ENCODE measurements around the gene HFM1. TPM values are rescaled to one million over a fixed set of nuclear protein-coding genes. Genes with fewer than 3 reads are reported as not detected.

Gene HFM1
- total RNA-seq, 2 donors from 2014 or later, result not detected

DNA sequence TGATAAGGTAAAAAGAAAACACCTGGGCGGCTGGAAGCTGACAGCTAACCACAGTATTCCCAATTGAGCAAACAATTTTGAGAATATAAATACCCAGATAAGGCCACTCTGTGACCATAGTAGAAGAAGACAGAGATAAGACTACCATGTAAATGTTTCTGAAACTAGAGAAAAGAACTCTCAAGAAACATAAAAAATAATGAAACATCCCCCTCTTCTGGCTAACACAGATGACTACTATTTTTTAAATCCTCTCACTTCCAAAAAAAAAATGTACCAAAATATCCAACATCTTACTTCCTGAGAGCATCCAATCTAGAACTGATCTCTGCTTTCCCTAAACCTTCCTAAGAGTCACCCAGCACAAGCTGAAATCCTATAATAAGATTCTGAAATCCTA, 125.9 kb downstream of the HFM1 start:
- no peaks in the 10 kb centered on the region for H3K36me3 Mint-ChIP-seq (ENCODE audit: insufficient read depth in 2 of 2)
- no peak for DNase-seq
- H3K4me3 Mint-ChIP-seq, result no peak overlapping the region
- H3K4me1 Mint-ChIP-seq (ENCODE audit: low read depth), result no peaks in the 10 kb centered on the region
- H3K27me3 Mint-ChIP-seq (ENCODE audit: low read depth), result peaks cover 6% of the 10 kb centered on the region
- no peak for ATAC-seq (replicated peaks in 1 of 2)
- H3K27ac Mint-ChIP-seq, result no peak overlapping the region
- no peaks in the 10 kb centered on the region for H3K9me3 Mint-ChIP-seq

DNA sequence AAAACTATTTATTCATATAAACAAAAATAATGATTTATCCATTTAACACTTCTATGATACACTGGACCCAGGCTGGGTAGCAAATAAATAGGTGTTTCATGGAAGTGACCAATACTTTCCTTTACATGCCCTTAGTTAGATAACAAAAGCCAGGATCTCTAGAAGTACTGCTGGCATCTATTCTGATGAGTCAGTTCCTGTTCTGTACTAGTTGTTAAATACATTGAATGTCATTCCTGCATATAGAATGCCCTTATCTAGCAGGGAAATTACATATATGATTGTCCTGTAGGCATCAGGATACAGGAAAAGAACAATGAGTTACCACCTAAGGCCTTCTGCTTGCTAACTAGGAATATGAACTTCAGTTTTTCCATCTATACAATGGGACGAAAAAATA, 130.8 kb downstream of the HFM1 start:
- ATAC-seq (replicated peaks in 1 of 2), result no peak
- no peaks in the 10 kb centered on the region for H3K4me1 Mint-ChIP-seq (ENCODE audit: low read depth)
- no peak overlapping the region for H3K27ac Mint-ChIP-seq
- no peaks in the 10 kb centered on the region for H3K36me3 Mint-ChIP-seq (ENCODE audit: insufficient read depth in 2 of 2)
- DNase-seq, result no peak
- H3K4me3 Mint-ChIP-seq, result no peak overlapping the region
- H3K9me3 Mint-ChIP-seq, result no peaks in the 10 kb centered on the region
- no peaks in the 10 kb centered on the region for H3K27me3 Mint-ChIP-seq (ENCODE audit: low read depth)

DNA sequence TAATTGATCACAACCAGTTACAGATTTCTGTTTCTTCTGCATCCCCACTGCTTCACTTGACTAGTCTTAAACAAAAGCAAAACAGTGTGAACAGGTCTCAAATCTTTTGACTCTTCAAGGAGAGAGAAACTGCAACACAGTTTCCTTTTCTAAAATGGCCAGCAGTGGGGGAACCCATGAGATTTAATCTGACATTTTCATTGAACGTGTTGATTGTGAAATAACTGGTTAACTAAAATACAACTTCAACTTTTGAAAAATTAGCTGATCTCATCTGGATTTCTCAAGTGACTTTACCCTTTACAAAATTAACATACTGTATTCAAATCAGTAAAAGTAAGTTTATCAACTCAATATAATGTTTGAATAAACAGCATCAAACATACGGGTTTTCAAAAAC, 143.0 kb downstream of the HFM1 start:
- H3K4me3 Mint-ChIP-seq, result no peak overlapping the region
- no peaks in the 10 kb centered on the region for H3K4me1 Mint-ChIP-seq (ENCODE audit: low read depth)
- H3K27me3 Mint-ChIP-seq (ENCODE audit: low read depth), result peaks cover 12% of the 10 kb centered on the region
- no peak for DNase-seq
- no peak overlapping the region for H3K27ac Mint-ChIP-seq
- peaks cover 0 to 1% of the 10 kb centered on the region in 2 donors for H3K9me3 Mint-ChIP-seq
- no peak for ATAC-seq (replicated peaks in 1 of 2)
- H3K36me3 Mint-ChIP-seq (ENCODE audit: insufficient read depth in 2 of 2), result no peaks in the 10 kb centered on the region

DNA sequence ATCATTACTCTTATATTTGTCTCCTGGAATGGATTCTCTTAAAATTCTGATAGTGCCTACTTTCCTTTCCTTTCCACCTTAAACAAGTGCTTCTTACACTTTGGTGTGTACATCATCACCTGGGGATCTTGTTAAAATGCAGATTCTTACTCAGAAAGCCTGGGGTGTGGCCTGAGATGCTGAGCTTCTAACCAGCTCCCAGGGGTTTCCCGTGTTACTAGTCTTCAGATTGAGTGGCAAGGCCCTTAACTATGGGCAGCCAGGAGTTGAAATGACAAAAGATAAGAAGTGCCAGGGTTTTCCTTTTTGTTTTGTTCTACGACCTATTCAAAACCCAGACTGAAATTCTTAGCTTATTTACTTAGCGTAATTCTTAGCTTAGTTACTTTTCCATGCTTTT, 159.2 kb downstream of the HFM1 start:
- no peak overlapping the region for H3K4me3 Mint-ChIP-seq

DNA sequence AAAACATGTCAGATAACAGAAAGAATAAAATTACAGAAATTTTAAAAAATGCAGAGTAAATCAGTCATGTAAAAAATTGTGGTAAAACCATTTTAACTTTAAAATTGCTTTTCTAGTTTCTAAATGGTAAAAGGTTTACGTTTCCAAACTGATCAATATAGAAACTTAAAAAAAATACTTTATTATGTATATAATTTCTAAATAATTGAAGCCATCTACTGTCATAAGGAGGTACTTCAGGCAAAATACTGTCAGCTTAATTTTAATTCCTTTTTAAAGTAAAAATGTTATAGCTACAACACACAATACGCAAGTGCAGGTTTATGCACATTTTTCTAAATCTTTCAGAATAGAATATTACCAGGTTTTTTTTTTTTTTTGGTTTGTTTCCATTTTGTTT, 159.9 kb downstream of the HFM1 start:
- ATAC-seq (replicated peaks in 1 of 2) (no peak), DNase-seq (no peak)
- Mint-ChIP-seq H3K9me3 (no peaks in the 10 kb centered on the region), H3K27me3 (ENCODE audit: low read depth) (peaks cover 17% of the 10 kb centered on the region), H3K4me3 (no peak overlapping the region), H3K4me1 (ENCODE audit: low read depth) (no peaks in the 10 kb centered on the region), H3K27ac (no peak overlapping the region), H3K36me3 (ENCODE audit: insufficient read depth in 2 of 2) (no peaks in the 10 kb centered on the region)

More for the DNA sequence above, 159.2 kb downstream of the HFM1 start:
- no peaks in the 10 kb centered on the region for H3K9me3 Mint-ChIP-seq
- ATAC-seq (replicated peaks in 1 of 2), result no peak
- DNase-seq, result no peak
- no peaks in the 10 kb centered on the region for H3K4me1 Mint-ChIP-seq (ENCODE audit: low read depth)
- no peaks in the 10 kb centered on the region for H3K36me3 Mint-ChIP-seq (ENCODE audit: insufficient read depth in 2 of 2)
- H3K27me3 Mint-ChIP-seq (ENCODE audit: low read depth), result peaks cover 17% of the 10 kb centered on the region
- no peak overlapping the region for H3K27ac Mint-ChIP-seq

DNA sequence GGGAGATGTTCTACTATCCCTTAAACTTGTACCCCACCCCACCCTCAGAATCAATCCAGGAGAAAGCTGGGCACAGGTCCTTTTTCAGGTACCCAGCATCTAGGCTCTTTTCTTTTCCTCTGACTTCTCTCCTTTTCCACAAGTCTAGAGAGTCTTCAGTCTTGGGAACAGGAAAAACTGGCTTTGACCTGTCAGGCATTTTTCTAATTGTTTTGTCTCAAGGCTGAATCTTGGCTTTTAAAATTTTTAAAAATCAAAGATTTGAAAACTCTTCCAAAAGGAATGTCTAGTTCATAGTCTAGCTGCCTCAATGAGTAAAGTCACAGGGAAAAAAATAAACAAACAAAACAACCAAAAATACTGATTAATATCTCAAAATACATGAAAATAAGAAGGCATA, 161.5 kb downstream of the HFM1 start:
- peaks cover 2% of the 10 kb centered on the region for H3K27me3 Mint-ChIP-seq (ENCODE audit: low read depth)
- ATAC-seq (replicated peaks in 1 of 2), result no peak
- no peaks in the 10 kb centered on the region for H3K36me3 Mint-ChIP-seq (ENCODE audit: insufficient read depth in 2 of 2)
- no peaks in the 10 kb centered on the region for H3K4me1 Mint-ChIP-seq (ENCODE audit: low read depth)
- H3K9me3 Mint-ChIP-seq, result no peaks in the 10 kb centered on the region
- H3K4me3 Mint-ChIP-seq, result no peak overlapping the region
- H3K27ac Mint-ChIP-seq, result no peak overlapping the region
- no peak for DNase-seq

DNA sequence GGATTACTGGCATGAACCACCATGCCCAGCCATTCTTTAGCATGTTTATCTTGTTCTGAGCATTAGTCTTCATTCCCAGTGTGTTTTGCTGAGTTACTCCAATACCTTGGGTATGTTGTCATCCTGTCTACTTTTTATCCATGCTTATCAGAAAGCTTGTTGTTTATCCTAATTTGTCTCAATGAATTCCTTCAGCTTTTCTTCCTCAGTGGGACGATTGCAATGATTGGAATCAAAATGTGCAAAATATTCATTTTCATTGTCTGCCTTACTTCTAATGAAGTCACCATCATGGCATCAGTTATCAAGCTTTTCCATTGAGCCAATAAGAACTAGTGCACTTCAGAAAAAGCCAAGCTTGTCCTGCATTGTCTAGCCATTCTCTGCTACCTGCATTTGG, 170.5 kb downstream of the HFM1 start:
- ATAC-seq (replicated peaks in 1 of 2) (no peak), DNase-seq (no peak)
- H3K4me3 Mint-ChIP-seq, result no peak overlapping the region
- H3K9me3 Mint-ChIP-seq, result peaks cover 0 to 2% of the 10 kb centered on the region in 2 donors
- H3K4me1 Mint-ChIP-seq (ENCODE audit: low read depth), result no peaks in the 10 kb centered on the region
- no peak overlapping the region for H3K27ac Mint-ChIP-seq
- peaks cover 26% of the 10 kb centered on the region for H3K27me3 Mint-ChIP-seq (ENCODE audit: low read depth)
- H3K36me3 Mint-ChIP-seq (ENCODE audit: insufficient read depth in 2 of 2), result no peaks in the 10 kb centered on the region

DNA sequence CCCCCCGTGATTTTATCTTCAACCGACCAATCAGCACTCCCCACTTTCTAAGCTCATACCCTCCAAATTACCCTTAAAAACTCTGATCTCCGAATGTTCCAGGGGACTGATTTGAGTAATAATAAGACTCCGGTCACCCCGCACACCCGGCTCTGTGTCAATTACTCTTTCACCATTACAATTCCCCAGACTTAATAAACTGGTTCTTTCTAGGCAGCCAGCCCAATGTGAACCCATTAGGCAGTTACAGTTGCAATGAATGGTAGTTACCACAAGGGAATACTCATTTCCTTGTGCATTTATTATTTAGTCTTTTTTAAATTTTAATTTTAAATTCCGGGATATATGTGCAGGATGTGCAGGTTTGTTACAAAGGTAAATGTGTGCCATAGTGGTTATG, 177.9 kb downstream of the HFM1 start:
- H3K4me1 Mint-ChIP-seq (ENCODE audit: low read depth), result no peaks in the 10 kb centered on the region
- peaks cover 5% of the 10 kb centered on the region for H3K27me3 Mint-ChIP-seq (ENCODE audit: low read depth)
- no peak overlapping the region for H3K4me3 Mint-ChIP-seq
- ATAC-seq (replicated peaks in 1 of 2) (no peak), DNase-seq (no peak)
- H3K27ac Mint-ChIP-seq, result no peak overlapping the region
- no peaks in the 10 kb centered on the region for H3K36me3 Mint-ChIP-seq (ENCODE audit: insufficient read depth in 2 of 2)
- H3K9me3 Mint-ChIP-seq, result no peaks in the 10 kb centered on the region

DNA sequence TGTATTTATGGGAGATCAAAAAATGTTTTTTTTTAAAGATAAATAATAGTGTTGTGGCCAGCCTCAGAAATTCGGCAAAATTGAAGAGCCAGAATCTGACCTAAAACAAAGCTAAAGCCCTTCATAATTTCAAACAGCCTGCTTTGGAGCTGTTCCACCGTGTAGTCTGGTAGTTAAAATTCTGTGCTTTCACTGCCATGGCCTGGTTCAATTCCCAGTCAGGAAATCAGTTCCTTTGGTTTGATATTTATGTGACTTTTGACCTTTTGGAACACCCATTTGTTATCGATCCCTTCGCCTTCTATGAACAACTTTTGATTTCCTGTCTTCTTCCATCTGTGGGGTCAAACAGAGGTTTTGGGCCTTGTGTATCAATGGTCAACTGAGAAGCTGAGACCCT, 179.8 kb downstream of the HFM1 start:
- peaks cover 4 to 5% of the 10 kb centered on the region in 2 donors for H3K9me3 Mint-ChIP-seq

DNA sequence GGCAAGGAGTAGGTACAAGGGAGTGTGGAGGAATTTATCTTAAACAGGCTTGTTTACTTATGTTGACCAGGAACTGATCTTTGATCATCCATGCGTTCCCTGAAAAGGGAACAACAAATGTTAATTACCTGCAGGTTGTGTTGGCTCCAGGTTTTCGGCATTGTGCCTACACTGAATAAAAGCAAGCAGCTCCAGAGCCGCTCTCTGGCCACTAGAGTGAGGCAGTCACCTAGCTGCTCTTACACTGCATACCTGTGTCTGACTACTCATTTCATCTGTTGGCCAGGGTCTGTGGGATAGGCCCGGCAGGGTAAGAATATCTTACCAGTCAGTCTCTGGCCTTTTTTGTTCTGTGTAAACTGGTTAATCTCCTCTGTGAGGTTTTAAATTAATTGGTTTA, 183.6 kb downstream of the HFM1 start:
- no peak for DNase-seq
- H3K9me3 Mint-ChIP-seq, result peaks cover 5 to 9% of the 10 kb centered on the region in 2 donors
- no peak overlapping the region for H3K27ac Mint-ChIP-seq
- peaks cover 0 to 6% of the 10 kb centered on the region in 2 donors for H3K36me3 Mint-ChIP-seq (ENCODE audit: insufficient read depth in 2 of 2)
- ATAC-seq (replicated peaks in 1 of 2), result no peak
- no peak overlapping the region for H3K4me3 Mint-ChIP-seq
- H3K4me1 Mint-ChIP-seq (ENCODE audit: low read depth), result no peaks in the 10 kb centered on the region
- H3K27me3 Mint-ChIP-seq (ENCODE audit: low read depth), result no peaks in the 10 kb centered on the region

More for the DNA sequence above, 179.8 kb downstream of the HFM1 start:
- ATAC-seq (replicated peaks in 1 of 2), result no peak
- Mint-ChIP-seq H3K27ac (no peak overlapping the region), H3K4me3 (no peak overlapping the region), H3K36me3 (ENCODE audit: insufficient read depth in 2 of 2) (peaks cover 0 to 1% of the 10 kb centered on the region in 2 donors), H3K27me3 (ENCODE audit: low read depth) (peaks cover 5% of the 10 kb centered on the region), H3K4me1 (ENCODE audit: low read depth) (no peaks in the 10 kb centered on the region)
- DNase-seq, result no peak

DNA sequence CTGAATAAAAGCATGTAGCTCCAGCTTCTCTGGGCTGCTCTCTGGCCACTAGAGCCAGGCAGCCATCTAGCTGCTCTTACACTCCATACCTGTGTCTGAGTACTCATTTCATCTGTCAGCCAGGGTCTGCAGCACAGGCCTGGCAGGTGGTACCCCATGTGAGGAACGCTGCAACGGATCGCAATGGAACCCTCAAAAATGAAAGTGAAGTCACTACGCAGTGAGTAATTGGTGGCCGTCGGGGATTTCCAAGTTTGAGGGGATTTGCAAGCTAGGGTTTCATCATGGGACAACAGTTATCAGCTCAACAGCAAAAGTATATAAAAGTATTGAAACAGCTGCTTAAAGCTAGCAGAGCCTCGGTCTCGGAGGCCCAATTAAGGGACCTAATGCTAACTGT, 186.7 kb downstream of the HFM1 start:
- DNase-seq, result no peak
- no peaks in the 10 kb centered on the region for H3K4me1 Mint-ChIP-seq (ENCODE audit: low read depth)
- no peak for ATAC-seq (replicated peaks in 1 of 2)
- H3K27ac Mint-ChIP-seq, result no peak overlapping the region
- H3K27me3 Mint-ChIP-seq (ENCODE audit: low read depth), result no peaks in the 10 kb centered on the region
- H3K4me3 Mint-ChIP-seq, result no peak overlapping the region
- peaks cover 5 to 9% of the 10 kb centered on the region in 2 donors for H3K9me3 Mint-ChIP-seq
- peaks cover 0 to 6% of the 10 kb centered on the region in 2 donors for H3K36me3 Mint-ChIP-seq (ENCODE audit: insufficient read depth in 2 of 2)

Other genes with a start within 250 kb of the HFM1 start
- gene CDC7, start 96.0 kb upstream of the HFM1 start, total RNA-seq, result 10 to 100 TPM; 39.0 to 45.3 TPM

All from activated T-cell treated with anti-CD3 and anti-CD28 coated beads, Interleukin-2, amount 50 U/mL, for 72 hours (primary cell).